Germinal center (tissue), 1 donor: Measurements from ENCODE around the gene MOCOS.
"Not testable (repeated sequence)": the region's sequence is repeated elsewhere in the genome, so short reads cannot be mapped to it uniquely, and the experiment has no call there.

ENCODE experiments used
- DNase-seq: peaks from one replicate; pipeline ENCODE4 v3.0.0; 2012; ENCODE audit warnings: mixed read lengths, low spot score

MOCOS gene, protein sequence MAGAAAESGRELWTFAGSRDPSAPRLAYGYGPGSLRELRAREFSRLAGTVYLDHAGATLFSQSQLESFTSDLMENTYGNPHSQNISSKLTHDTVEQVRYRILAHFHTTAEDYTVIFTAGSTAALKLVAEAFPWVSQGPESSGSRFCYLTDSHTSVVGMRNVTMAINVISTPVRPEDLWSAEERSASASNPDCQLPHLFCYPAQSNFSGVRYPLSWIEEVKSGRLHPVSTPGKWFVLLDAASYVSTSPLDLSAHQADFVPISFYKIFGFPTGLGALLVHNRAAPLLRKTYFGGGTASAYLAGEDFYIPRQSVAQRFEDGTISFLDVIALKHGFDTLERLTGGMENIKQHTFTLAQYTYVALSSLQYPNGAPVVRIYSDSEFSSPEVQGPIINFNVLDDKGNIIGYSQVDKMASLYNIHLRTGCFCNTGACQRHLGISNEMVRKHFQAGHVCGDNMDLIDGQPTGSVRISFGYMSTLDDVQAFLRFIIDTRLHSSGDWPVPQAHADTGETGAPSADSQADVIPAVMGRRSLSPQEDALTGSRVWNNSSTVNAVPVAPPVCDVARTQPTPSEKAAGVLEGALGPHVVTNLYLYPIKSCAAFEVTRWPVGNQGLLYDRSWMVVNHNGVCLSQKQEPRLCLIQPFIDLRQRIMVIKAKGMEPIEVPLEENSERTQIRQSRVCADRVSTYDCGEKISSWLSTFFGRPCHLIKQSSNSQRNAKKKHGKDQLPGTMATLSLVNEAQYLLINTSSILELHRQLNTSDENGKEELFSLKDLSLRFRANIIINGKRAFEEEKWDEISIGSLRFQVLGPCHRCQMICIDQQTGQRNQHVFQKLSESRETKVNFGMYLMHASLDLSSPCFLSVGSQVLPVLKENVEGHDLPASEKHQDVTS

DNA sequence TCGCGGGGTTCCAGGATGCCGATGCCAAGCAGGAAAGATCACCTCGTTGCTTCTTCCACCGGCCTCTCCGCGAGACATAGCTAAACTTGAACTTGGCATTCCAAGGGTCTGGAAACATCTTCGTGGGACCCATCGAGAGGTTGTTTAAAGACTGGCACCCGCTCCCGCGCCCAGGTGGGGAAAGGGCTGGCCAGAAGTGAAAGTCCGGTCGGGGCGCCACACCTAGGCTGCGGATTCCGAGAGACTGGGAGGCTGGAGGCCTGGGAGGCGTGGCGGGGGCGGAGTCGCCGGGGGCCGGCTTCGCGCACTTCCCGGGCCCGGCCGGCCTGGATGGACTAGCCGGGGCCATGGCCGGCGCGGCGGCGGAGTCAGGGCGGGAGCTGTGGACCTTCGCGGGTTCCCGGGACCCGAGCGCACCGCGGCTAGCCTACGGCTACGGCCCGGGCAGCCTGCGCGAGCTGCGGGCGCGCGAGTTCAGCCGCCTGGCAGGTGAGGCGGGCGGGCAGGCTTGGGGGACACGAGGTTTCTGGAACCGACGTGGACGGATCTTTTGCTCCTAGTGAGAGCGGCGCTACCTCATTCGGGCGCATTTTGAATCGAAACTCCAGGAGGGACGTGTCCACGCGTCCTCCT, at the start of gene MOCOS:
Gene MOCOS (plus strand): TSS at position 305 of the 633 bp plus-strand sequence. CDS start 43 bp downstream, at position 348.
- peak; percentile 58 for DNase-seq

GRCh38 chr18:36139245-36139644, 48.1 kb upstream of the MOCOS start:
- DNase-seq = no peak

DNA sequence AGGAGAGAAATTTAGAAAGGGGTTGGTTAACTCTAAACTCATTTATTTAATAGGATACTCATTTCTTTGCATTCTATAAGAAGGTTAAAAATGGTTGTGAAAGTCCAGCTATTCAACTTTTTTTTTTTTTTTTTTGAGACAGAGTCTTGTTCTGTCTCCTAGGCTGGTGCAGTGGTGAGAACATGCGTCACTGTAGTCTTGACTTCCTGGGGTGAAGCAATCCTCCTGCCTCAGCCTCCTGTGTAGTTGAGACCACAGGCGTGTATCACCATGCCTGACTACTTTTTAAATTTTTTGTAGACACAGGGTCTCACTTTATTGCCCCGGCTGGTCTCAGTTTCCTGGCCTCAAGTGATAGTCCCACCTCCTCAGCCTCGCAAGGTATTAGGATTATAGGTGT, 45.7 kb upstream of the MOCOS start:
- DNase-seq = no peak

DNA sequence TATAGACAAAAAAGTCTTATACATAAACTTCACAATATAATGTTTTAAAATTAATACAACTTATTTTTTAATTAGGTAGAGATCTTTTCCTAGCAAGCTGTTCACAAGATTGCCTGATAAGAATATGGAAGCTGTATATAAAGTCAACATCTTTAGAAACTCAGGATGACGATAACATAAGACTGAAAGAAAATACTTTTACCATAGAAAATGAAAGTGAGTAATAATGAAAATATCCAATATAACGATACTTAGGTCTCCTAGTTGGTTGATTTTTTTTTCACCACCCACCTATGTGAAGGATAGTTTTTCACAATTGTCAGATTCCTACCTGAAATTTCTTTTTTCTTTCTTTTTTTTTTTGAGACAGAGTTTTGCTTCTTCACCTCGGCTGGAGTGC, 44.5 kb upstream of the MOCOS start:
- DNase-seq = no peak

DNA sequence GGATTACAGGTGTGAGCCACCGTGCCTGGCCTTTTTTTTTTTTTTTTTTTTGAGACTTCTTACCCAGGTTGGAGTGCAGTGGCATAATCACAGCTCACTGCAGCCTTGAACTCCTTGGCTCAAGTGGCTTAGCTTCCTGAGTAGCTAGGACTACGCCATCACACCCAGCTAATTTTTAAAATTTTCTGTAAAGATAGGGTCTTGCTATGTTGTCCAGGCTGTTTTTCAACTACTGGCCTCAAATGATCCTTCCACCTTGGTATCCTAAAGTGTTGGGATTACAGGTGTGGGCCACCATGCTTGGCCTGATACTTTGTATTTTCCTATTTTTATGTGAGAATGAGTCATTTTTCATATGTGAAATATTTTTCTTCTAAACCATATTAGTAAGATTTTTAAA, 43.9 kb upstream of the MOCOS start:
- no peak for DNase-seq

- DNase-seq = peak; percentile 57
These were observed 37.6 kb upstream of the MOCOS start for GRCh38 chr18:36149514-36150289.

DNA sequence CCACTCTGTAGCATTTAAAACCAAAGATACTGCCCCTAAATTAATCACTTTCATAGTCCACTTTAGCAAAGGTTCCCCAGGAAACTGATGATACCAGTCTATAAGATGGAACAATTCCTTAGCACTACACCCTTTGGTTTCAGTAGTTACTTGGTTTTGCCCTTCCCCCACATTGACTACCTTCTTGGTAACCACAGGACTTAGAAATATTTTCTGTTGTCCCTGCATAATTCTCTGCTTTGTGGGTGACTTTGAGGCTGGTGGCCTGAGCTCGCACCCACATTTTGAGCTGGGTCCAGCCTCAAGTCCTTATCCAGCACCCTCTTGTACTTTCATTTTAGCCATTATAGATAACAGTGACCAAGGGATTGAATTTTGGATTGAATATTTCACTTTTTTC, 34.5 kb upstream of the MOCOS start:
- DNase-seq = no peak

DNA sequence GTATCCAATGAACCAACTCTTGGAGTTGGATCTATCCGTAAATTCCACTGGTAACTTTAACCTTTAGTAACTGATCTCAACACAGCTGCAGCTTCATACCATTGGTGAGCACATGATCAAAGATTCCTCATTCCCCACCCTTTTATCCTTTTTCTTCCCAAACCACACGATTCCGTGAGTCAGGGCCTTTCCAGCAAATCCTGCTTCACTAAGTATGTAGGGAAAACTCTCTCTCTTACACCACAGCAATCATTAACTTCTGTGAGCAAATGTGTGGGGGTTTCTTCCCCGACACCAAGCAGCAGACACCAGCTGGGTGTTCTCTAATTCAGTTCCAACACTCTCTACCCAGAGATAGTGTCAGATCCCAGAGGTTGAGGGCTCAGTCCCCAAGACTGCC, 34.1 kb upstream of the MOCOS start:
- no peak for DNase-seq

GRCh38 chr18:36153771-36154170, 33.5 kb upstream of the MOCOS start:
- DNase-seq = no peak

DNA sequence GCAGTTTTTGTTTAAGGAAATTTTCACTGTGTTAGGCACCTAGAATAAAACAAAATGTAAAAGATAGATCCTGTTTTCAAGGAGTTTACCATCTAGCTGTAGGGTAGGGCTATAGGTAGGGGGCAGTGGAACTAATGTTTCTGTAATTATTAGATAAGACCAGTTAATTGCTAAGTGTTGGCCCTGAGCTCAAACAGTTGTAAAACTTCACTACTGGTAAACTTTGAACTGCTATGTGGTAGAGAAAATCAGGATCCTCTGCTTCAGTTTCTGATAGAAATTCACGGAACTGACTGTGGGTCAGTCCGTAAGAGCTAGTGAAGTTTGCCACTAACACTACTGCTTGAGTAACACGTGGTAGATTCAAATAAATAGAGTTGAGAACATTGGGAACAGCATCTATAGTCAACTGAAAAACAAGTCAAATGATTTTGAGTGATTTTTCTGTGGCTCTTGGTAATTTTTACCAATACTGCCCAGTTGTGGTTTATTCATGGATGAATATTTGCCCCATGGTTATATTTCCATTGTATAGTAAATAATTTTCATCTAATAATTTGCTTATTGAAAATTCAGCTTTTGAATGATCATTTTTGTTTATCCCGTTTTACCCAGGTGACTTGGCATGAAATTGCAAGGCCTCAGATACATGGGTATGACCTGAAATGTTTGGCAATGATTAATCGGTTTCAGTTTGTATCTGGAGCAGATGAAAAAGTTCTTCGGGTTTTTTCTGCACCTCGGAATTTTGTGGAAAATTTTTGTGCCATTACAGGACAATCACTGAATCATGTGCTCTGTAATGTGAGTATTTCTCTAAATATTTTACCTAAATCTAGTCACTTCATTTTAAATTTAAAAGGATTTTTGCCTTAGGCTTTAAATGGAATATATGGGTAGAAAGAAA, 31.2 kb upstream of the MOCOS start:
- DNase-seq = no peak

GRCh38 chr18:36157441-36157840, 29.9 kb upstream of the MOCOS start:
- DNase-seq = no peak

GRCh38 chr18:36158266-36158867, 28.9 kb upstream of the MOCOS start:
- DNase-seq = no peak

GRCh38 chr18:36160959-36161371, 26.3 kb upstream of the MOCOS start:
- DNase-seq = no peak

GRCh38 chr18:36162981-36163380, 24.3 kb upstream of the MOCOS start:
- DNase-seq = no peak

- no peak for DNase-seq
These were observed 19.5 kb upstream of the MOCOS start for GRCh38 chr18:36167692-36168218.

GRCh38 chr18:36168296-36168695, 19.0 kb upstream of the MOCOS start:
- not testable (repeated sequence) for DNase-seq

DNA sequence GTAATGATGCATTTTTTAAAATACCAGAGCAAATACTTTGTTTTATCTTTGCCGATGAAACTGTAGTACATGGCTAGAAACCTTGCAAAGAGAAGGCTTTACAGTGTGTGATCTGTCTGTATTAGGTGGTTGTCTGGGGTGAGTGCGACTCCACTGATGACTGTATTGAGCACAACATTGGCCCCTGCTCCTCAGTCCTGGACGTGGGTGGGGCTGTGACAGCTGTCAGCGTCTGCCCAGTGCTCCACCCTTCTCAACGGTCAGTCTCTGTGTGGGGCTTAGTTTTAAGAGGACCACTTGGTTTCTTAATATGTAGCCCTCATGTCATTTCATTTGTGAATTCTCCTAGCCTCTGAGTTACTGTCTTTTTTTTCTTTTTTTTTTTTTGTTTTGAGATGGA, 17.4 kb upstream of the MOCOS start:
- DNase-seq = no peak

DNA sequence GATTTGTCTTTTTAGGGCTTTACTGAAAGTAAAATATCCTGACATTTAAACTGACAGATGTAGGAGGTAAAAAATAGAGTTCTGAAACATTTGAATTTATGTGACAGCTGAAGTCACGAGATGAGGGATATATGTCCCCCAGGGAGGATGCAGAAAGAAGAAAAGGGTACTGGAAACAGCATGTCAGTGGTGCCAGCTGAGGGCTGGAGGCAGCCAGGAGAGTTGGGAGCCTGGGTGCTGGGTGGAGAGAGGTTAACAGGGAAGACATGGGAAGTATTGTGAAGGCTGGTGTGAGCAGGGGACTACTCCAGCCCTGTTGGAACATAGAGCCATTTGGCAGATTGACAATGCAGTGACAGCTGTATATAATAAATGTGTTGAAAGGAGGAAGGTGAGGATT, 11.8 kb upstream of the MOCOS start:
- DNase-seq = no peak

DNA sequence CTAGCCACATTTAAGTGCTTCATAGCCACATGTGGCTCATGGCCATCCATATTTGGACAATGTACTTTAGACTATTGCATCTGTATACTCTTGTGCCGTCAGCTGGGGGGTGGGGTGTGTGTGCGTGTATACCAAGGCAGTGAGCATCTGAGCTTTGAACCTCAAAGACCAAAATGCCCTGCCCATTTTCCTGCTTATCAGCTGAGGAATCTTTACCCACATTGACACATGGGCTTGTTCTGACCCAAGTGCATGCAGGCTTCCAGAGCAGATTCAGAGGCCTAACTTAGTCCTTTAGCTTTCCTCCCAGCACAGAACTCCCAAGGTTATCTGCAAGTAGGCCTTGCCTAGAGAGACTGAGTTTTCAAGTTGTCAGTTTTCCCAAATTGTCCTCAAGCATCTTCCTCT, 11.1 kb upstream of the MOCOS start:
- DNase-seq = no peak

- DNase-seq = no peak
These were observed 10.6 kb upstream of the MOCOS start for GRCh38 chr18:36176711-36177110.
